MM.1S (cell line): ENCODE data around the gene GPR75.

ENCODE experiments used
- DNase-seq: peaks from one replicate; pipeline ENCODE4 v3.0.0-alpha.2; 2015
- H2AFZ ChIP-seq: fragments of 300-600 bp; sonication (generic); 2 replicates; pipeline ENCODE4 v1.6.0; 2016; ENCODE audit warnings: antibody characterized with exemption, low read length
- H3F3A ChIP-seq: fragments of 300-600 bp; sonication (generic); 2 replicates; pipeline ENCODE4 v1.6.1; 2016; ENCODE audit warnings: mild to moderate bottlenecking, antibody characterized with exemption, low read length, moderate library complexity, mixed read lengths; ENCODE audit not compliant: insufficient read depth
- H3K27ac ChIP-seq: fragments of 300-600 bp; sonication (generic); 2 replicates; pipeline ENCODE4 v1.5.1; 2016; ENCODE audit warnings: mild to moderate bottlenecking, low read length
- H3K27me3 ChIP-seq: fragments of 300-600 bp; sonication (generic); replicated peaks from 2 replicates; pipeline ENCODE4 v1.6.0; 2016; ENCODE audit warnings: low read length; ENCODE audit not compliant: insufficient read depth
- H3K36me3 ChIP-seq: fragments of 300-600 bp; sonication (generic); replicated peaks from 2 replicates; pipeline ENCODE4 v1.6.1; 2016; ENCODE audit warnings: mild to moderate bottlenecking, low read length, mixed read lengths; ENCODE audit not compliant: insufficient read depth
- H3K4me1 ChIP-seq: fragments of 300-600 bp; sonication (generic); 2 replicates; pipeline ENCODE4 v1.6.1; 2016; ENCODE audit warnings: low read length, mixed read lengths
- H3K4me2 ChIP-seq: fragments of 300-600 bp; sonication (generic); 2 replicates; pipeline ENCODE4 v1.6.0; 2016; ENCODE audit warnings: low read depth, low read length
- H3K4me3 ChIP-seq: fragments of 300-600 bp; sonication (generic); 2 replicates; pipeline ENCODE4 v1.5.1; 2016; ENCODE audit warnings: low read length, mixed read lengths
- H3K79me2 ChIP-seq: fragments of 300-600 bp; sonication (generic); 2 replicates; pipeline ENCODE4 v1.6.1; 2016; ENCODE audit warnings: mixed run types, low read length, mixed read lengths
- H3K9ac ChIP-seq: fragments of 300-600 bp; sonication (generic); 2 replicates; pipeline ENCODE4 v1.6.1; 2016; ENCODE audit warnings: low read length, mixed read lengths
- H3K9me2 ChIP-seq: fragments of 300-600 bp; sonication (generic); replicated peaks from 2 replicates; pipeline ENCODE4 v1.6.1; 2016; ENCODE audit warnings: mild to moderate bottlenecking, low read length, mixed read lengths; ENCODE audit not compliant: insufficient read depth
- H3K9me3 ChIP-seq: fragments of 300-600 bp; sonication (generic); replicated peaks from 2 replicates; pipeline ENCODE4 v1.6.1; 2016; ENCODE audit warnings: mild to moderate bottlenecking, low read length, mixed read lengths; ENCODE audit not compliant: insufficient read depth
- H4K20me1 ChIP-seq: fragments of 300-600 bp; sonication (generic); 2 replicates; pipeline ENCODE4 v1.6.1; 2016; ENCODE audit warnings: mild to moderate bottlenecking, low read length, moderate library complexity, mixed read lengths; ENCODE audit not compliant: insufficient read depth
- CTCF ChIP-seq: fragments of 300-600 bp; sonication (generic); IDR thresholded peaks from 2 replicates; pipeline ENCODE4 v1.5.1; 2016; ENCODE audit warnings: antibody characterized with exemption, low read length, mixed read lengths
- EZH2 ChIP-seq: fragments of 300-600 bp; sonication (generic); optimal IDR thresholded peaks from 2 replicates; pipeline ENCODE3; 2017; ENCODE audit warnings: low read depth, mild to moderate bottlenecking, antibody characterized with exemption, low read length, mixed read lengths
- EZH2phosphoT487 ChIP-seq: fragments of 300-600 bp; sonication (generic); IDR thresholded peaks from 2 replicates; pipeline ENCODE4 v1.6.1; 2018; ENCODE audit warnings: antibody characterized with exemption, low read length

The GPR75 gene

GRCh38 chr2:53865962-53866361, 6.2 kb upstream of the GPR75 start:
- Histone ChIP-seq H3K9me3 (no peaks in the 10 kb centered on the region), H3K79me2 (no peaks in the 10 kb centered on the region), H2AFZ (no peak overlapping the region), H3F3A (no peaks in the 10 kb centered on the region), H4K20me1 (no peaks in the 10 kb centered on the region), H3K9ac (no peak overlapping the region), H3K27me3 (no peaks in the 10 kb centered on the region), H3K36me3 (peaks cover 10% of the 10 kb centered on the region; the same call in 1 of the 2 replicates), H3K4me3 (no peak overlapping the region), H3K4me2 (no peak overlapping the region), H3K9me2 (no peaks in the 10 kb centered on the region), H3K27ac (no peak overlapping the region), H3K4me1 (peaks cover 8% of the 10 kb centered on the region; the same call in 1 of the 2 replicates)
- DNase-seq, result no peak
- no peak for TF ChIP-seq EZH2
- no peak for TF ChIP-seq EZH2phosphoT487
- no peak for TF ChIP-seq CTCF

- H2AFZ ChIP-seq, result no peak overlapping the region
- H4K20me1 ChIP-seq, result no peaks in the 10 kb centered on the region
- no peak for DNase-seq
- peaks cover 8% of the 10 kb centered on the region; the same call in 1 of the 2 replicates for H3K4me1 ChIP-seq
- no peak overlapping the region for H3K4me2 ChIP-seq
- no peaks in the 10 kb centered on the region for H3K27me3 ChIP-seq
- H3K79me2 ChIP-seq, result no peaks in the 10 kb centered on the region
- no peaks in the 10 kb centered on the region for H3K9me3 ChIP-seq
- no peak overlapping the region for H3K9ac ChIP-seq
- H3F3A ChIP-seq, result no peaks in the 10 kb centered on the region
- no peak overlapping the region for H3K27ac ChIP-seq
- H3K9me2 ChIP-seq, result no peaks in the 10 kb centered on the region
- no peak for TF ChIP-seq CTCF
- TF ChIP-seq EZH2phosphoT487, result no peak
- no peak for TF ChIP-seq EZH2
- H3K4me3 ChIP-seq, result no peak overlapping the region
- H3K36me3 ChIP-seq, result peaks cover 10% of the 10 kb centered on the region; the same call in 1 of the 2 replicates
These were observed 5.5 kb upstream of the GPR75 start for GRCh38 chr2:53865264-53865663.

- peaks cover 10% of the 10 kb centered on the region; the same call in 1 of the 2 replicates for H3K36me3 ChIP-seq
These were observed 3.9 kb upstream of the GPR75 start for GRCh38 chr2:53863538-53864227.

More at GRCh38 chr2:53863538-53864227, 3.9 kb upstream of the GPR75 start:
- no peak for TF ChIP-seq CTCF
- TF ChIP-seq EZH2, result no peak
- TF ChIP-seq EZH2phosphoT487, result no peak
- H3K4me1 ChIP-seq, result peaks cover 8% of the 10 kb centered on the region; the same call in 1 of the 2 replicates
- H3K79me2 ChIP-seq, result no peaks in the 10 kb centered on the region
- no peak overlapping the region for H3K4me3 ChIP-seq
- DNase-seq, result no peak
- no peaks in the 10 kb centered on the region for H3K27me3 ChIP-seq
- H3K9me2 ChIP-seq, result no peaks in the 10 kb centered on the region
- H3K9ac ChIP-seq, result no peak overlapping the region
- no peaks in the 10 kb centered on the region for H3F3A ChIP-seq
- H3K27ac ChIP-seq, result no peak overlapping the region
- H2AFZ ChIP-seq, result no peak overlapping the region
- H3K9me3 ChIP-seq, result no peaks in the 10 kb centered on the region
- no peaks in the 10 kb centered on the region for H4K20me1 ChIP-seq
- H3K4me2 ChIP-seq, result no peak overlapping the region
